GM23248 (cell line): ENCODE results near the gene TTC13.

Experiments used
- EZH2 ChIP-seq: fragments of 200-600 bp; sonication (generic); IDR thresholded peaks from 2 replicates; pipeline ENCODE4 v1.6.1; 2018; ENCODE audit warnings: antibody characterized with exemption, mild to moderate bottlenecking; ENCODE audit not compliant: insufficient read depth, poor library complexity, severe bottlenecking
- EZH2phosphoT487 ChIP-seq: fragments of 200-600 bp; sonication (generic); IDR thresholded peaks from 2 replicates; pipeline ENCODE4 v1.6.1; 2018; ENCODE audit warnings: antibody characterized with exemption, moderate library complexity, mild to moderate bottlenecking, low read depth; ENCODE audit not compliant: insufficient read depth

DNA sequence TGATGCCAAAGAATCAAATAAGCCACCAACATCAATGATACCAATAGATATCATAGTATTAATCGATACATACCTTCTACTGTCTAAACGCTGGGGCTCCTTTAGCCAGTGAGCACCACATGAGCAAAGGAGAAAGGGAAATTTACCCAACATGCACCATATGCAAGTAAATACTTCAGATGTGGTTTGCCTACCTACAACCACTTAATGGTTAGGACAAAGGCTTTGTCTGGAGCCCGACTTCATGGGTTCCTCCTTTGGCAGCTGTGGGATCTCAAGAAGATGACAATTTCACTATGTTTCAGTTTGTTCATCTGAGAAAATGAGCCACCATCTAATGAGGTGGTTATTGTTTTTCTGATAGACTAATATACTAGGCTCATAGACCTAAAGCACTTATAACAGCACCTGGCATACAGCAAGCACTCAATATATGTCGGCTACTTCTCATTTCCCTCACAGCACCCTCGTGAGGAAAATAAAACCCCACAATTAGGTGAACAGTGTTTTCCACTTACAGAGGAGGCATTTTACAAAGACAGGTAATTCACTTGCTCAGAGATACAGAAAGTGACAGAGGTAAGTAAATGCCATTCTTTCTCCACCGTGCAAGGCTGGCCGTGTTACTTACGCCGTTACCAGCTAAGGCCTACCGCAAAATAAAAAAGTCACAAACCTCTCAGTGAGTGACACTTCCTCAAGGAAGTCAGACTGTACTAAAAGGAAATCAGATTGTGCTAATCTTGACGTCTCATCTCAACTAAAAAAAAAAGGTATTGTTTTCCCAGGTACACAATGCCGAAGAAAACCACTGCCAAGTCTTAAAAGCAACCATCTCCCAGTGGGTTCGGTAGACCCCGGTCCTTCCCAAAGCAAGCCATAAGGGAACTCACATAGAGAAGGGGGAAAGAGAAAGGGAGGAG lies 1.6 kb downstream of the TTC13 start:
- no peak for TF ChIP-seq EZH2
- TF ChIP-seq EZH2phosphoT487: no peak
